Breast epithelium (tissue), 3 donors: ENCODE measurements around the gene CACNA2D3.

Experiments used
- CTCF ChIP-seq, 3 donors: fragments of 450-650 bp; IDR thresholded peaks; one replicate each; pipeline ENCODE4 v1.5.1; 2016 to 2017; ENCODE audit warnings: antibody characterized with exemption in 3 of 3, mild to moderate bottlenecking in 3 of 3, moderate library complexity in 3 of 3
- POLR2A ChIP-seq: fragments of 450-650 bp; IDR thresholded peaks from one replicate; pipeline ENCODE4 v1.6.1; 2016; ENCODE audit warnings: antibody characterized with exemption, mild to moderate bottlenecking, moderate library complexity

GRCh38 chr3:54085936-54086335, 36.4 kb upstream of the CACNA2D3 start:
- no peak for TF ChIP-seq CTCF (IDR thresholded peaks at IDR 0.05)
- TF ChIP-seq POLR2A: no peak
